Measurements from ENCODE around the gene SPATA9. TPM values are rescaled to one million over a fixed set of nuclear protein-coding genes. Genes with fewer than 3 reads are reported as not detected.

The SPATA9 gene, protein sequence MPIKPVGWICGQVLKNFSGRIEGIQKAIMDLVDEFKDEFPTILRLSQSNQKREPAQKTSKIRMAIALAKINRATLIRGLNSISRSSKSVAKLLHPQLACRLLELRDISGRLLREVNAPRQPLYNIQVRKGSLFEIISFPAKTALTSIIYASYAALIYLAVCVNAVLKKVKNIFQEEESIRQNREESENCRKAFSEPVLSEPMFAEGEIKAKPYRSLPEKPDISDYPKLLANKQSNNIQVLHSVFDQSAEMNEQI
- 0.11 and 1.7 TPM in 2 replicates for total RNA-seq

GRCh38 chr5:95682891-95683290 lies at the start of gene SPATA9:
TSS of gene SPATA9 (minus strand) at chr5:95682991. CDS start at chr5:95682854, 137 bp downstream.

DNA sequence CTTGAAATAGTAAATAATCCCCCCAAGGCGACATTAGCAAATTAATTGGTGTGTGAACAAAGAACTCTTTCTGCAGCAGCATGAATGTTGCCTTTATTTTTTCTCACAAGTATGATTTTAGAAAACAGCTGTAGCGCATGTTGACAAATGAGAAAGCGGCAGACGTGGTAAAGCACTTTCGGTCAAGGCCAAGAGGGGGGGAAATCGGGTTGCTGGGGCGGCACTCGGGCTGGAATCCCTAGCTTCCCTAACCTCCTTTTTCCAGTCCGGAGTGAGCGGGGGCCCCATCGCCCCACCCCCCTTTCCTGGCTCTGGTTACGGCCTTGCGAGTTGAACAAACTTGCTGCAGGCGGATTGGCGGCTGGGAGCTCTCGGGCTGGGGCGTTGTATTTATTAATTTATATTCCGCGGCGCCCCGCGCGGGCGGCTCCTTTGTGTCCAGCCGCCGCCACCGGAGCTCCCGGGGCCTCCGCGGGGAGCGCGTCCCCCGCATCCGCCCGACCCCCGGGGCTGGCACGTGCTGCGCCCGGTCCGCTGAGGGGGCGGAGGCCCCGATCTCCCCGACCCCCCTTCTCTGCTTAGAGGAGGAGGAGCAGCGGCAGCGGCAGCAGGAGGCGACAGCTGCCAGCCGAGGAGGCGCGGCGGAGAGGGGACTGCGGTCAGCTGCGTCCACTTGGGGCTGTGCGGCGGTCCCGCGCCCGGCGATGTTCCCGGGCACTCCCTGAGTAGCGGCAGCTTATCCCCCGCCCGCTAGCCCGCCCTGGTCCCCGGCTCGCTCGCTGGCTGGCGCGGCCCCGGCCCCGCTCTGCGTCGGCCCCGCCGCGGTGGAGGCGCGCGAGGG lies 48.2 kb upstream of the SPATA9 start, which contains the start of gene RHOBTB3:
Gene RHOBTB3 (plus strand): TSS at position 607 of the 841 bp plus-strand sequence. CDS start 347 bp downstream, outside the sequence.

DNA sequence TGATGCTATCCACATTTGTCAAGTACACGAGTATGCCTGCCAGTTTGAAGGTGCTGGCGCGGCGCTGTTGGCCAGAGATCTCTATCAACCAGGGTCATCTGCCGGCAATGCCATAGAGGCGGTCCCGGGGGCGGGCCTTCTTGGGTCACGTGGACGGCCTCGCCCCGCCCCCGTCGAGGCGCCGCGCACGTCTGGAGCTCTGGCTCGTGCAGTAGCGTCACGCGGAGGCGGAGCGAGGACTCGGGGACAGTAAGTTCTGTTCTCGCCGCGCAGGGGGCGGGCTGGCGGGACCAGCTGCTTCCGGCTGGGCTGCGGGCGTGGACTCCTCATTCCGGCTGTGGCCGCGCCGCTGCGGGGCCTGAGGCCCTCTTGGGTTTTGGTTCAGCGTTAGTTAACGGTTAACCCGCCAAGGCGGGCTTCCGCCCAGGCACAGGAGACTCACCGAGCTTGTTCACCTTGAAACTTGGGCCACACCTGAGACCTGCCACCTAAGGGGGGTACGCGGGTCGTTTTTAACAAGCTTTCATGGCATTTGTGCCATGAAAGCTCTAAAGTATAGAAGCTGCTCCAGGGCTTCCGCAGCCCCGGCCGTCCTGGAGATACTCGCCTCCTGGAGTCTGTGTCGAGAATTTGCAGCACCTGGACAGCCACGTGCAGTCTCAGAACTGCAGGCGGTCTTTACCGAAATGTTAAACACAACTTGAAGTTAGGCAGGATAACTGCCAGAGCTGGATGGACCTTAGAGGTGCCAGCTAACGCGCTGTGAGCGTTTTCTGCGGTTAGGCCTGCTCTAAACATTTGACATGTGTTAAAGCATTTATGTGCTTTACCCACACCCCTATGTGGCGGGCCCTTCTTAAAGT lies 36.0 kb downstream of the SPATA9 start, which contains the start of gene RFESD:
Gene RFESD (plus strand): TSS at position 209 of the 863 bp plus-strand sequence. CDS start 5,495 bp downstream, outside the sequence.

DNA sequence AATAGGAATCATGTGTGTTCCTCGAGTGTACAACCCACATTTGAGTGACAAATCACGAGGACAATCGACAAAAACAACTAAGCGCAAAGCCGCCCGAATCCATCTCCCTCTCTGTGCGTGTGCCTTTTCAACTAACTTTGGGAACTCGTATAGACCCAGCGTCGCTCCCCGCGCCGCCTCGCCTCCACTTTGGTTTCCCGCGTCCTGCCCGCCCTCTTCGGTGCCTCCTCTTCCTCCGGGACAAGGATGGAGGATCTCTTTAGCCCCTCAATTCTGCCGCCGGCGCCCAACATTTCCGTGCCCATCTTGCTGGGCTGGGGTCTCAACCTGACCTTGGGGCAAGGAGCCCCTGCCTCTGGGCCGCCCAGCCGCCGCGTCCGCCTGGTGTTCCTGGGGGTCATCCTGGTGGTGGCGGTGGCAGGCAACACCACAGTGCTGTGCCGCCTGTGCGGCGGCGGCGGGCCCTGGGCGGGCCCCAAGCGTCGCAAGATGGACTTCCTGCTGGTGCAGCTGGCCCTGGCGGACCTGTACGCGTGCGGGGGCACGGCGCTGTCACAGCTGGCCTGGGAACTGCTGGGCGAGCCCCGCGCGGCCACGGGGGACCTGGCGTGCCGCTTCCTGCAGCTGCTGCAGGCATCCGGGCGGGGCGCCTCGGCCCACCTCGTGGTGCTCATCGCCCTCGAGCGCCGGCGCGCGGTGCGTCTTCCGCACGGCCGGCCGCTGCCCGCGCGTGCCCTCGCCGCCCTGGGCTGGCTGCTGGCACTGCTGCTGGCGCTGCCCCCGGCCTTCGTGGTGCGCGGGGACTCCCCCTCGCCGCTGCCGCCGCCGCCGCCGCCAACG lies 62.5 kb downstream of the SPATA9 start, which contains the start of gene GPR150:
Gene GPR150 (plus strand): TSS at position 58 of the 840 bp plus-strand sequence. CDS start 189 bp downstream, at position 247.

Other genes starting within 250 kb of the SPATA9 start
- 159 and 165 TPM in 2 replicates for gene SKIC3, start 128.0 kb downstream of the SPATA9 start, total RNA-seq
- gene ARSK, start 127.9 kb downstream of the SPATA9 start, total RNA-seq: 10.4 and 10.5 TPM in 2 replicates
- gene GPR150, start 62.9 kb downstream of the SPATA9 start, total RNA-seq: under 0.01 TPM in 1 of 2 replicates, not detected in the other
- gene RFESD, start 36.2 kb downstream of the SPATA9 start, total RNA-seq: 3.4 and 4.1 TPM in 2 replicates
- 279 and 344 TPM in 2 replicates for gene RHOBTB3, start 48.3 kb upstream of the SPATA9 start, total RNA-seq
- gene GLRX, start 139.7 kb upstream of the SPATA9 start, total RNA-seq: 141 and 196 TPM in 2 replicates